HG03439 (cell line): ENCODE measurements around the gene MMS19.

Experiments
- ATAC-seq: cut with Tn5 transposase; IDR thresholded peaks from one replicate; pipeline ENCODE4 v1.9.1; 2021; ENCODE audit warnings: mild to moderate bottlenecking, moderate library complexity; ENCODE audit not compliant: unreplicated experiment

The MMS19 gene

GRCh38 chr10:97525683-97526110, 27.5 kb upstream of the MMS19 start:
- ATAC-seq, result no peak

- ATAC-seq, result no peak
Measured at GRCh38 chr10:97525086-97525485, 26.9 kb upstream of the MMS19 start.

- ATAC-seq, result no peak
Measured at GRCh38 chr10:97522937-97523336, 24.7 kb upstream of the MMS19 start.

GRCh38 chr10:97522071-97522470, 23.8 kb upstream of the MMS19 start:
- no peak for ATAC-seq

- no peak for ATAC-seq
Measured at GRCh38 chr10:97520978-97521761, 22.9 kb upstream of the MMS19 start.

- ATAC-seq, result no peak
Measured at GRCh38 chr10:97520520-97520919, 22.3 kb upstream of the MMS19 start.

GRCh38 chr10:97519342-97519741, 21.1 kb upstream of the MMS19 start:
- no peak for ATAC-seq

GRCh38 chr10:97518301-97519043, 20.2 kb upstream of the MMS19 start:
- ATAC-seq, result no peak

GRCh38 chr10:97517778-97518300, 19.6 kb upstream of the MMS19 start:
- no peak for ATAC-seq

- ATAC-seq, result no peak
Measured at GRCh38 chr10:97517096-97517750, 19.0 kb upstream of the MMS19 start.

GRCh38 chr10:97515271-97515978, 17.2 kb upstream of the MMS19 start:
- ATAC-seq, result no peak

GRCh38 chr10:97514344-97514743, 16.1 kb upstream of the MMS19 start:
- ATAC-seq, result no peak

GRCh38 chr10:97512993-97513392, 14.8 kb upstream of the MMS19 start:
- ATAC-seq, result no peak

- ATAC-seq, result no peak
Measured at GRCh38 chr10:97511711-97512440, 13.7 kb upstream of the MMS19 start.

GRCh38 chr10:97510686-97511085, 12.5 kb upstream of the MMS19 start:
- ATAC-seq, result no peak

- ATAC-seq, result no peak
Measured at GRCh38 chr10:97509120-97509680, 11.0 kb upstream of the MMS19 start.

- ATAC-seq, result no peak
Measured at GRCh38 chr10:97508342-97508741, 10.1 kb upstream of the MMS19 start.

GRCh38 chr10:97506199-97506991, 8.2 kb upstream of the MMS19 start:
- no peak for ATAC-seq

- no peak for ATAC-seq
Measured at GRCh38 chr10:97505152-97505551, 6.9 kb upstream of the MMS19 start.
